ENCODE results near the gene JPH3.

JPH3 gene

GRCh38 chr16:87602001-87602775 is at the start of gene JPH3:
JPH3 (plus strand) TSS chr16:87602508; CDS start chr16:87603147, 639 bp downstream.
- peak within 1 kb of the TSS; percentile 81 for H3K4me3 ChIP-seq (ENCODE audit: low read depth, low read length)

- H3K4me3 ChIP-seq (ENCODE audit: low read depth, low read length): no peak overlapping the region
Observed at GRCh38 chr16:87552772-87553573, 49.3 kb upstream of the JPH3 start.

- no peak overlapping the region for H3K4me3 ChIP-seq (ENCODE audit: low read depth, low read length)
Observed at GRCh38 chr16:87554754-87555427, 47.4 kb upstream of the JPH3 start.

- no peak overlapping the region for H3K4me3 ChIP-seq (ENCODE audit: low read depth, low read length)
Observed at GRCh38 chr16:87555647-87556046, 46.7 kb upstream of the JPH3 start.

GRCh38 chr16:87556941-87557459 is 45.3 kb upstream of the JPH3 start:
- no peak overlapping the region for H3K4me3 ChIP-seq (ENCODE audit: low read depth, low read length)

- no peak overlapping the region for H3K4me3 ChIP-seq (ENCODE audit: low read depth, low read length)
Observed at GRCh38 chr16:87558682-87559081, 43.6 kb upstream of the JPH3 start.

- no peak overlapping the region for H3K4me3 ChIP-seq (ENCODE audit: low read depth, low read length)
Observed at GRCh38 chr16:87559945-87560344, 42.4 kb upstream of the JPH3 start.

GRCh38 chr16:87560428-87561199 is 41.7 kb upstream of the JPH3 start:
- no peak overlapping the region for H3K4me3 ChIP-seq (ENCODE audit: low read depth, low read length)

- H3K4me3 ChIP-seq (ENCODE audit: low read depth, low read length): no peak overlapping the region
Observed at GRCh38 chr16:87561200-87562105, 40.9 kb upstream of the JPH3 start.

- no peak overlapping the region for H3K4me3 ChIP-seq (ENCODE audit: low read depth, low read length)
Observed at GRCh38 chr16:87562201-87562600, 40.1 kb upstream of the JPH3 start.

GRCh38 chr16:87563022-87563421 is 39.3 kb upstream of the JPH3 start:
- H3K4me3 ChIP-seq (ENCODE audit: low read depth, low read length): no peak overlapping the region

- no peak overlapping the region for H3K4me3 ChIP-seq (ENCODE audit: low read depth, low read length)
Observed at GRCh38 chr16:87563714-87564523, 38.4 kb upstream of the JPH3 start.

- H3K4me3 ChIP-seq (ENCODE audit: low read depth, low read length): no peak overlapping the region
Observed at GRCh38 chr16:87564524-87564778, 37.9 kb upstream of the JPH3 start.

- H3K4me3 ChIP-seq (ENCODE audit: low read depth, low read length): no peak overlapping the region
Observed at GRCh38 chr16:87569601-87570571, 32.4 kb upstream of the JPH3 start.

- H3K4me3 ChIP-seq (ENCODE audit: low read depth, low read length): no peak overlapping the region
Observed at GRCh38 chr16:87570572-87570937, 31.8 kb upstream of the JPH3 start.

- no peak overlapping the region for H3K4me3 ChIP-seq (ENCODE audit: low read depth, low read length)
Observed at GRCh38 chr16:87570938-87571867, 31.1 kb upstream of the JPH3 start.

- H3K4me3 ChIP-seq (ENCODE audit: low read depth, low read length): no peak overlapping the region
Observed at GRCh38 chr16:87571868-87572244, 30.5 kb upstream of the JPH3 start.
